Small intestine (tissue), 7 donors: Measurements from ENCODE around the gene ARG2. TPM values are rescaled to one million over a fixed set of nuclear protein-coding genes. Genes with fewer than 3 reads are reported as not detected.
"Not testable (repeated sequence)": the region's sequence is repeated elsewhere in the genome, so short reads cannot be mapped to it uniquely, and the experiment has no call there.

Experiments
- DNase-seq, 2 donors: peaks; one replicate each; pipeline versions ENCODE4 v3.0.0 to v3.0.0-alpha.2; 2013
- FAIRE-seq: peaks from 2 replicates; lab custom pipeline; 2012; peaks lifted over from hg19 to GRCh38; lab: Jason Lieb, UNC
- H3K27ac ChIP-seq, 3 donors: one replicate each; pipeline ENCODE4 v1.5.1; 2013; ENCODE audit warnings: low read length in 2 of 3, mild to moderate bottlenecking in 2 of 3, control low read depth in 1 of 3, inconsistent platforms in 1 of 3, low read depth in 1 of 3, moderate library complexity in 1 of 3
- H3K27me3 ChIP-seq, 3 donors: one replicate each; pipeline ENCODE4 v1.6.1; 2013; ENCODE audit warnings: low read length in 3 of 3, inconsistent platforms in 1 of 3; ENCODE audit not compliant: control insufficient read depth in 3 of 3, insufficient read depth in 3 of 3
- H3K36me3 ChIP-seq, 3 donors: one replicate each; pipeline ENCODE4 v1.6.1; 2013; ENCODE audit warnings: low read length in 3 of 3, inconsistent platforms in 1 of 3, low read depth in 1 of 3, mild to moderate bottlenecking in 1 of 3, moderate library complexity in 1 of 3; ENCODE audit not compliant: control insufficient read depth in 3 of 3, insufficient read depth in 2 of 3
- H3K4me1 ChIP-seq, 3 donors: one replicate each; pipeline ENCODE4 v1.6.1; 2013; ENCODE audit warnings: low read length in 2 of 3, inconsistent platforms in 1 of 3, low read depth in 1 of 3, mild to moderate bottlenecking in 1 of 3, moderate library complexity in 1 of 3; ENCODE audit not compliant: control insufficient read depth in 3 of 3, insufficient read depth in 2 of 3
- H3K4me3 ChIP-seq, 3 donors: one replicate each; pipeline ENCODE4 v1.5.1; 2013; ENCODE audit warnings: low read length in 3 of 3, control low read depth in 1 of 3, inconsistent platforms in 1 of 3, low read depth in 1 of 3, mild to moderate bottlenecking in 1 of 3, moderate library complexity in 1 of 3
- H3K9me3 ChIP-seq, 2 donors: one replicate each; pipeline ENCODE4 v1.6.1; 2013; ENCODE audit warnings: low read depth in 1 of 2, low read length in 1 of 2; ENCODE audit not compliant: control insufficient read depth in 2 of 2, insufficient read depth in 1 of 2
- WGBS, 3 donors: extraction: QIAGEN DNeasy Blood & Tissue Kit; methylation state at CpG; one replicate each; pipeline ENCODE4 v1.1.7; 2013; 5-methylcytosine and 5-hydroxymethylcytosine counted together
- polyA plus RNA-seq, 4 donors: library from polyadenylated mRNA; stranded (reverse) in 3 of 4; unstranded in 1 of 4; fragments of 200-250 nt in 3 of 4; fragments of 120-200 nt in 1 of 4; gene quantifications; one replicate each; pipeline versions ENCODE4 v1.2.1 to v1.2.3, GENCODE V29; 2013
- donor health status: healthy with polysubstance abuse.
- donor health status: control.
- donor health status: control.
- donor health status: Bipolar disorder and iron deficiency.
- donor health status: healthy.

The ARG2 gene
- polyA plus RNA-seq, 4 donors = 2.4 to 56.1 (median 22.8) TPM

GRCh38 chr14:67595392-67595791 is 24.3 kb upstream of the ARG2 start:
- WGBS, 3 donors = 90 to 97% (median 91%) methylated on average over 2 of the region's 2 CpGs
- Histone ChIP-seq H3K4me1 (peaks cover 0 to 7% (median 0%) of the 10 kb centered on the region in 3 donors), H3K36me3 (peaks cover 4 to 23% (median 8%) of the 10 kb centered on the region in 3 donors), H3K9me3 (no peaks in the 10 kb centered on the region), H3K27me3 (no peaks in the 10 kb centered on the region), H3K27ac (no peak overlapping the region), H3K4me3 (no peak overlapping the region)
- DNase-seq = no peak
- no peak for FAIRE-seq

GRCh38 chr14:67599698-67600561 is 19.8 kb upstream of the ARG2 start, which contains the start of gene PIGH:
Gene PIGH (minus strand): TSS chr14:67600268. CDS start chr14:67600203, 65 bp downstream.
- Histone ChIP-seq H3K9me3 (no peaks in the 10 kb centered on the region), H3K27ac (peak within 1 kb of the TSS; percentile 80 to 97 (median 81)), H3K36me3 (peaks cover 0 to 2% (median 0%) of the 10 kb centered on the region in 3 donors), H3K27me3 (no peaks in the 10 kb centered on the region), H3K4me3 (peak within 1 kb of the TSS; percentile 76 to 95 (median 86)), H3K4me1 (peaks cover 0 to 4% (median 0%) of the 10 kb centered on the region in 3 donors)
- WGBS, 3 donors = 3 to 5% (median 3%) methylated on average over 60 to 77 of the region's 77 CpGs
- DNase-seq (peak; percentile 89 to 96), FAIRE-seq (no peak)

GRCh38 chr14:67600562-67600974 is 19.2 kb upstream of the ARG2 start:
- not testable (repeated sequence) for H3K36me3 ChIP-seq, H3K4me1 ChIP-seq, H3K9me3 ChIP-seq, DNase-seq, FAIRE-seq, H3K27me3 ChIP-seq
- peak overlapping the region; percentile 80 to 97 (median 81) for H3K27ac ChIP-seq
- 83 to 92% (median 86%) methylated on average over 21 of the region's 21 CpGs for WGBS, 3 donors
- H3K4me3 ChIP-seq = peak overlapping the region; percentile 2 to 95 (median 76)

GRCh38 chr14:67602076-67602475 is 17.6 kb upstream of the ARG2 start:
- no peaks in the 10 kb centered on the region for H3K27me3 ChIP-seq
- FAIRE-seq = no peak
- H3K27ac ChIP-seq = no peak overlapping the region
- DNase-seq = no peak
- H3K36me3 ChIP-seq = no peaks in the 10 kb centered on the region
- no peak overlapping the region for H3K4me3 ChIP-seq
- WGBS, 3 donors = 69 to 87% (median 85%) methylated on average over 7 of the region's 7 CpGs
- H3K9me3 ChIP-seq = no peaks in the 10 kb centered on the region
- peaks cover 0 to 4% (median 0%) of the 10 kb centered on the region in 3 donors for H3K4me1 ChIP-seq

- H3K27ac ChIP-seq = no peak overlapping the region
- H3K36me3 ChIP-seq = no peaks in the 10 kb centered on the region
- no peaks in the 10 kb centered on the region for H3K9me3 ChIP-seq
- WGBS, 3 donors = 69 to 74% (median 72%) methylated on average over 5 of the region's 5 CpGs
- H3K4me1 ChIP-seq = peaks cover 0 to 4% (median 0%) of the 10 kb centered on the region in 3 donors
- no peak overlapping the region for H3K4me3 ChIP-seq
- no peak for DNase-seq
- FAIRE-seq = no peak
- no peaks in the 10 kb centered on the region for H3K27me3 ChIP-seq
Measured at GRCh38 chr14:67602995-67603545, 16.6 kb upstream of the ARG2 start.

- FAIRE-seq = no peak
- no peaks in the 10 kb centered on the region for H3K4me1 ChIP-seq
- H3K27ac ChIP-seq = no peak overlapping the region
- no peaks in the 10 kb centered on the region for H3K36me3 ChIP-seq
- H3K9me3 ChIP-seq = no peaks in the 10 kb centered on the region
- no peak for DNase-seq
- peaks cover 0 to 2% (median 0%) of the 10 kb centered on the region in 3 donors for H3K27me3 ChIP-seq
- H3K4me3 ChIP-seq = no peak overlapping the region
- 91 to 95% (median 92%) methylated on average over 5 of the region's 5 CpGs for WGBS, 3 donors
Measured at GRCh38 chr14:67607646-67608045, 12.1 kb upstream of the ARG2 start.

GRCh38 chr14:67609642-67610310 is 9.9 kb upstream of the ARG2 start:
- FAIRE-seq (no peak), DNase-seq (no peak)
- peaks cover 0 to 2% (median 0%) of the 10 kb centered on the region in 3 donors for H3K27me3 ChIP-seq
- H3K4me3 ChIP-seq = no peak overlapping the region
- H3K27ac ChIP-seq = no peak overlapping the region
- no peaks in the 10 kb centered on the region for H3K36me3 ChIP-seq
- WGBS, 3 donors = 71 to 81% (median 79%) methylated on average over 10 of the region's 10 CpGs
- H3K9me3 ChIP-seq = no peaks in the 10 kb centered on the region
- no peaks in the 10 kb centered on the region for H3K4me1 ChIP-seq

- FAIRE-seq (no peak), DNase-seq (no peak)
- Histone ChIP-seq H3K4me3 (no peak overlapping the region), H3K36me3 (no peaks in the 10 kb centered on the region), H3K27me3 (peaks cover 0 to 2% (median 0%) of the 10 kb centered on the region in 3 donors), H3K9me3 (no peaks in the 10 kb centered on the region), H3K4me1 (no peaks in the 10 kb centered on the region), H3K27ac (no peak overlapping the region)
- 50 to 83% (median 70%) methylated on average over 1 of the region's 1 CpG for WGBS, 3 donors
Measured at GRCh38 chr14:67610491-67610890, 9.2 kb upstream of the ARG2 start.
